ENCODE results near the gene LAMTOR2.

Gene LAMTOR2

GRCh38 chr1:156062189-156062588 is 7.6 kb downstream of the LAMTOR2 start:
- no peak overlapping the region for H3K4me3 ChIP-seq (ENCODE audit: low read length)
- H3K27me3 ChIP-seq (replicated peaks; ENCODE audit: insufficient read depth, low read length) = no peaks in the 10 kb centered on the region
- peaks cover 8% of the 10 kb centered on the region; the same call in 1 of the 2 replicates for H3K4me1 ChIP-seq (ENCODE audit: low read length)
- H3K36me3 ChIP-seq (replicated peaks; ENCODE audit: insufficient read depth, low read length) = no peaks in the 10 kb centered on the region
- TF ChIP-seq EZH2 (optimal IDR thresholded peaks at IDR 0.05; ENCODE audit: low read depth, low read length) = no peak
- TF ChIP-seq EZH2phosphoT487 (IDR thresholded peaks at IDR 0.05; ENCODE audit: low read length) = no peak
- no peak for TF ChIP-seq CTCF (IDR thresholded peaks at IDR 0.05; ENCODE audit: low read length)
- H3K9ac ChIP-seq (ENCODE audit: low read length) = no peak overlapping the region
- H3K4me2 ChIP-seq (ENCODE audit: low read depth, low read length) = no peak overlapping the region
- H3K79me2 ChIP-seq (ENCODE audit: low read length) = no peaks in the 10 kb centered on the region
- no peaks in the 10 kb centered on the region for H3K9me2 ChIP-seq (replicated peaks; ENCODE audit: insufficient read depth, low read length)
- no peak overlapping the region for H3K27ac ChIP-seq (ENCODE audit: low read length)
- no peaks in the 10 kb centered on the region for H3F3A ChIP-seq (ENCODE audit: insufficient read depth, low read length)
- no peaks in the 10 kb centered on the region for H4K20me1 ChIP-seq (ENCODE audit: insufficient read depth, low read length)
- H3K9me3 ChIP-seq (replicated peaks; ENCODE audit: insufficient read depth, low read length) = no peaks in the 10 kb centered on the region
- H2AFZ ChIP-seq (ENCODE audit: low read length) = no peak overlapping the region
- DNase-seq = no peak

- Histone ChIP-seq H3K4me3 (ENCODE audit: low read length) (no peak overlapping the region), H3K27me3 (replicated peaks; ENCODE audit: insufficient read depth, low read length) (no peaks in the 10 kb centered on the region), H3K9me3 (replicated peaks; ENCODE audit: insufficient read depth, low read length) (no peaks in the 10 kb centered on the region), H3F3A (ENCODE audit: insufficient read depth, low read length) (no peaks in the 10 kb centered on the region), H2AFZ (ENCODE audit: low read length) (no peak overlapping the region), H3K4me1 (ENCODE audit: low read length) (peaks cover 8% of the 10 kb centered on the region; the same call in 1 of the 2 replicates), H3K4me2 (ENCODE audit: low read depth, low read length) (no peak overlapping the region), H3K27ac (ENCODE audit: low read length) (no peak overlapping the region), H3K36me3 (replicated peaks; ENCODE audit: insufficient read depth, low read length) (no peaks in the 10 kb centered on the region), H4K20me1 (ENCODE audit: insufficient read depth, low read length) (no peaks in the 10 kb centered on the region), H3K9me2 (replicated peaks; ENCODE audit: insufficient read depth, low read length) (no peaks in the 10 kb centered on the region), H3K79me2 (ENCODE audit: low read length) (no peaks in the 10 kb centered on the region), H3K9ac (ENCODE audit: low read length) (no peak overlapping the region)
- no peak for DNase-seq
- TF ChIP-seq CTCF (IDR thresholded peaks at IDR 0.05; ENCODE audit: low read length) (no peak), EZH2 (optimal IDR thresholded peaks at IDR 0.05; ENCODE audit: low read depth, low read length) (no peak), EZH2phosphoT487 (IDR thresholded peaks at IDR 0.05; ENCODE audit: low read length) (no peak)
Measured at GRCh38 chr1:156063997-156064285, 9.4 kb downstream of the LAMTOR2 start.

DNA sequence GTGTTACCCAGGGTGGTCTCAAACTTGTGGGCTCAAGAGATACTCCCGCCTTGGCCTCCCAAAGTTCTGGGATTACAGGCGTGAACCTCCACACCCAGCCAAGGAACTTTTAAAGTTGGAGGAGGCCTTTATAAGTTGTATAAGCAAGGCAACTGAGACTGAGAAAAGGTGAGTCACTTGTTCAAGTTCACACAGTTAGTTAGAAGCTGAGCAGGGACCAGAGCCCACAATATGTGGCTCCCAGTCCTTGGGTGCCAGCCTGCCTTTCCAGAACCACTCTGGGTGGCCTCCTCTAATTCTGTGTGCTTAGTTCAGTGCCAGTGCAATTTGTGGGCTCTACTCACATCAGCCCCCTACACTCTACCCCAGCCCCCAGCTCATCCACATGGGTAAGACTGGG is 10.0 kb downstream of the LAMTOR2 start:
- TF ChIP-seq EZH2phosphoT487 (IDR thresholded peaks at IDR 0.05; ENCODE audit: low read length) = no peak
- no peak for TF ChIP-seq CTCF (IDR thresholded peaks at IDR 0.05; ENCODE audit: low read length)
- TF ChIP-seq EZH2 (optimal IDR thresholded peaks at IDR 0.05; ENCODE audit: low read depth, low read length) = no peak
- Histone ChIP-seq H3K4me1 (ENCODE audit: low read length) (peaks cover 8% of the 10 kb centered on the region; the same call in 1 of the 2 replicates), H3K27ac (ENCODE audit: low read length) (no peak overlapping the region), H3K27me3 (replicated peaks; ENCODE audit: insufficient read depth, low read length) (no peaks in the 10 kb centered on the region), H3K9me2 (replicated peaks; ENCODE audit: insufficient read depth, low read length) (no peaks in the 10 kb centered on the region), H3K79me2 (ENCODE audit: low read length) (no peaks in the 10 kb centered on the region), H3K9me3 (replicated peaks; ENCODE audit: insufficient read depth, low read length) (no peaks in the 10 kb centered on the region), H3K4me3 (ENCODE audit: low read length) (no peak overlapping the region), H3F3A (ENCODE audit: insufficient read depth, low read length) (no peaks in the 10 kb centered on the region), H3K4me2 (ENCODE audit: low read depth, low read length) (no peak overlapping the region), H3K36me3 (replicated peaks; ENCODE audit: insufficient read depth, low read length) (no peaks in the 10 kb centered on the region), H2AFZ (ENCODE audit: low read length) (no peak overlapping the region), H3K9ac (ENCODE audit: low read length) (no peak overlapping the region), H4K20me1 (ENCODE audit: insufficient read depth, low read length) (no peaks in the 10 kb centered on the region)
- no peak for DNase-seq
